GM19324 (cell line): ENCODE data around the gene C2CD4B.

Experiments
- ATAC-seq: cut with Tn5 transposase; IDR thresholded peaks from one replicate; pipeline ENCODE4 v1.9.1; 2021; ENCODE audit warnings: mild to moderate bottlenecking, moderate library complexity; ENCODE audit not compliant: unreplicated experiment, low FRiP score

The C2CD4B gene

GRCh38 chr15:62165104-62165792 is at the start of gene C2CD4B:
C2CD4B (minus strand) TSS chr15:62165285; CDS start chr15:62164984, 301 bp downstream.
- no peak for ATAC-seq

GRCh38 chr15:62212741-62213140 is 47.7 kb upstream of the C2CD4B start:
- ATAC-seq, result no peak

GRCh38 chr15:62211348-62211747 is 46.3 kb upstream of the C2CD4B start:
- no peak for ATAC-seq

- no peak for ATAC-seq
These were observed 44.7 kb upstream of the C2CD4B start for GRCh38 chr15:62209821-62210220.

- ATAC-seq, result no peak
These were observed 44.2 kb upstream of the C2CD4B start for GRCh38 chr15:62209322-62209721.

- no peak for ATAC-seq
These were observed 43.8 kb upstream of the C2CD4B start for GRCh38 chr15:62208884-62209283.

- no peak for ATAC-seq
These were observed 43.3 kb upstream of the C2CD4B start for GRCh38 chr15:62208367-62208766.

- no peak for ATAC-seq
These were observed 25.6 kb upstream of the C2CD4B start for GRCh38 chr15:62190675-62191074.

- no peak for ATAC-seq
These were observed 25.2 kb upstream of the C2CD4B start for GRCh38 chr15:62190274-62190673.

- no peak for ATAC-seq
These were observed 23.7 kb upstream of the C2CD4B start for GRCh38 chr15:62188744-62189143.

- no peak for ATAC-seq
These were observed 22.8 kb upstream of the C2CD4B start for GRCh38 chr15:62187910-62188309.

- ATAC-seq, result no peak
These were observed 22.3 kb upstream of the C2CD4B start for GRCh38 chr15:62187425-62187824.

- no peak for ATAC-seq
These were observed 21.5 kb upstream of the C2CD4B start for GRCh38 chr15:62186578-62186977.

GRCh38 chr15:62183130-62183529 is 18.0 kb upstream of the C2CD4B start:
- no peak for ATAC-seq

GRCh38 chr15:62173215-62173614 is 8.1 kb upstream of the C2CD4B start:
- no peak for ATAC-seq

- ATAC-seq, result no peak
These were observed 6.8 kb upstream of the C2CD4B start for GRCh38 chr15:62171882-62172281.

GRCh38 chr15:62165793-62166375 is 799 bp upstream of the C2CD4B start:
- ATAC-seq, result no peak

GRCh38 chr15:62164396-62165103 is 535 bp downstream of the C2CD4B start:
- ATAC-seq, result no peak

GRCh38 chr15:62164014-62164395 is 1.1 kb downstream of the C2CD4B start:
- ATAC-seq, result no peak

- no peak for ATAC-seq
These were observed 1.6 kb downstream of the C2CD4B start for GRCh38 chr15:62163397-62164013.

- ATAC-seq, result no peak
These were observed 11.9 kb downstream of the C2CD4B start for GRCh38 chr15:62153228-62153627.
